Tongue (tissue), 2 donors: Measurements from ENCODE around the gene SLC12A7. TPM values are rescaled to one million over a fixed set of nuclear protein-coding genes. Genes with fewer than 3 reads are reported as not detected.

Source experiments
- DNase-seq: peaks from one replicate; pipeline ENCODE4 v3.0.0-alpha.2; 2015
- total RNA-seq: library from RNA; depleted of rRNA; stranded (reverse); fragments of >200 nt; gene quantifications from one replicate; pipeline ENCODE4 v1.2.3, GENCODE V29; 2014

SLC12A7 gene
- total RNA-seq, 1 donor from 2014 or later, result 25.2 TPM

DNA sequence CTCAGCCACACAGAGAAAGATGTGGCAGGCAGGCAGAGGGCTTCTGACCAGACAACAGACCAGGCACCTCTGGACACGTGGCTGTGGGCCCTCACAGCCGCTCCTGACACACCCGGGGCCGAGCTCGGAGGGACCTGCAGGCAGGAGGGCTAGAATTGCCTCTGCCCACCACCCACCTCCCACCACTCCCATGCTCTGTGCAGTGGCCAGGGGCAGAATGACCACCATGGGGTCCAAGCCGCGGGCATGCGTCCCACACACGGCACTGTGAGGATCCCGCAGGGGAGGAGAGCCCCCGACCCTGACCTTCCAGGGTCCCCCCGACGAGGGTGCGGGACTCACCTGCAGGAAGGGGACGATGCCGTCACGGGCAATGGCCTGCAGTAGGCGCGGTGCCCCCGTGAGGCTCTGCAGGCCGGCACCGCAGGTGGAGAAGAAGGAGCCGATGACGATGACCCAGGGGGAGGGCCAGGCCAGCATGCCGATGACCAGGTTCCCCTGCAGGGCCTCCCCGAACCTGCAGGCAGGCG lies 34.3 kb downstream of the SLC12A7 start:
- DNase-seq, result no peak

DNA sequence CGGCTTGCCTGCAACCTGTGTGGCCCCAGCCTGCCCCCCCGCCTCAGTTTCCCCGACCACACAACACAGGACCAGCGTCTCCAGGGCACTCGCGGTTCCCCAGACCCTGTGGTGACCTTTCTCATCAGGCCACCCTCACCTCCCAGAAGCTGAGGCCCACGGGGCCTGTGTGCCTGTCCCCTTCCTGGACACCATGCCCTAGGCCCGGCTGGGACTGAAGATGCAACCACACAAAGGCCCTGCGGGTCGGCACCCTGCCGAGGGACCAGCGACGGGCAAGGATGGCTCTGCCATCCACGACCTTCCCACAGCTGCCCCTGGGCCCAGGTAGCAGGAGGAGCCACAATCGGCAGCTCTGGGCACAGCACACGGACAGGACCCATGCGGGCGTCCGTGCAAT lies 34.8 kb downstream of the SLC12A7 start:
- DNase-seq, result no peak

DNA sequence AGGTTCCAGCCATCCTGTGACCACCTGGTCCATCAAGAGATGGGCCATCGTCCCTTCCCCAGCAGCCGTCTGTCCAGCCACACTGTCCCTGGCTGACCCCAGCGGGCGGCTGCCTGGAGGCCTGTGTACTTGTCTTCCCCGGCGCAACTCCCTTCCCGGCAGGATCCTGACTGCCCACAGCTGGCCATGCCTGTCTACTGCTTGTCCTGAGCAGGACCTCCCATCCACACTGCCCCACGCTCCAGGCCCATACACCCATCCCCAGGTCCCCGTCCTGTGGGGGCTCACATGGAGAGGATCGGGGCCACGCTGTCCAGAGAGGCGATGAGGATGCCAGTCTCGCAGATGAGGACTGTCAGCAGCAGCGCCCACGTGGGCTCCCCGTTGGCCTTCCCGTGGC lies 35.5 kb downstream of the SLC12A7 start:
- no peak for DNase-seq

DNA sequence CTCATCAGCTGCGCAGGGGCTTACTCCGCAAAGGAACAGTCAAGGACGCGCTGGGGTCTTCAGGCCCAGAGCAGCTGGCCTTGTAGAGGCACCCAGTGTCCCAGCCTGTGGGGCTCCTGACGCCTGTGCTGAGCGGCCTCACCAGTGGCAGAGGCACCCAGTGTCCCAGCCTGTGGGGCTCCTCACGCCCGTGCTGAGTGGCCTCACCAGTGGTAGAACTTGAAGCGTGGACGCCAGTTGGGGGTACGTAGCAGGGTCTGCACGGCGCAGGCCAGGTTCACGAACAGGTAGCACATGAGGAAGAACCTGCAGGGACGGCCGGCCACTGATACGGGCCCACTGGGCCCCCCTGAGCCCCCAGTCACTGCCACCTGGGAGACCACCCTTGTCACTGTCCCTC lies 35.9 kb downstream of the SLC12A7 start:
- no peak for DNase-seq

DNA sequence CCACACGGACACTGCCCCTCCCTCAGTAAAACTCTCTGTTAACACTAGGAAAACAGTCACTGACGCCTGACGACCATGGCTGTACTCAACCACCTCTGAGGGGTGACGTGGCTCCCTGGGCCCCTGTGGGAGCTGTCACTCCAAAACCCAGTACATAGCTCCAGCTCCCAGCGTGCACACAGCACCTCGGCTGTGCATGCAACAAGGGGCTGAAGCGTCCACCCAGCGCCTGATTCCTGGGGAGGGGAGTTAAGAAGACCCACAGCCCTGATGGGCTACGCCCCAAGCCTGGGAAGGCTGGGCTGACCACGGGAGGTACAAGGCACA lies 36.3 kb downstream of the SLC12A7 start:
- no peak for DNase-seq

DNA sequence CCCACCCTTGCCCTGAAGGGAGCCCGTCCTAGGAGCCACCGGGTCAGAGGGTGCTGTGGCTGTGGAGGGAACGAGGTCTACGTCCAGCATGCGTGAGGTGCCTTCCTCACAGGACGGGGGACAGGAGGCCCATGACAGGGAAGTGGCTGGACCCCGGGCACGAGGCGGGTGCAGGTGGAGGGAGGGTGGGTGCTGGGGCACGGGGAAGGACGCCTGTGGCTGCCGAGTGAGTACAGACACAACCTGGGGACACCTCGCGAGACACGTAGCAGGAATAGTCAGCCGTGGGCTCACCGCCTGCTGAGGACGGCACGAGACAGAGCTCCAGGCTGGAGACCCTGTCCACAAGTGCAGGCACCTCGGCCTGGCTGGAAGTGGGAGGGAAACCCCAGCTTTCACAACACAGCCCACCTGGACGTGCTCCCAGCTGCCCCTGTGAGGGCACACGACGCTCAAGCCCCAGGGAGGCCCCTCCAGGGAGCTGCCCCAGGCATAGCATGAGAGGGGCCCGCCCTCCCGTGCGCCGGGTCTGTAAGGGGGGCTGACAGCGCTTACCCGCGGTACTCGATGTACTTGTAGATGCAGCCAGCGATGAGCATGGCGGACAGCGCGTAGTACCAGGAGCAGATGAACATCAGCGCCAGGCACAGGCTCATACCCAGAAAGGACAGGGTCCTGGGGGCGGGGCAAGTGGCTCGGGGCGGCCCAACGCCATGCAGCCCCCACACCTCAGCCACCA lies 36.9 kb downstream of the SLC12A7 start:
- no peak for DNase-seq

DNA sequence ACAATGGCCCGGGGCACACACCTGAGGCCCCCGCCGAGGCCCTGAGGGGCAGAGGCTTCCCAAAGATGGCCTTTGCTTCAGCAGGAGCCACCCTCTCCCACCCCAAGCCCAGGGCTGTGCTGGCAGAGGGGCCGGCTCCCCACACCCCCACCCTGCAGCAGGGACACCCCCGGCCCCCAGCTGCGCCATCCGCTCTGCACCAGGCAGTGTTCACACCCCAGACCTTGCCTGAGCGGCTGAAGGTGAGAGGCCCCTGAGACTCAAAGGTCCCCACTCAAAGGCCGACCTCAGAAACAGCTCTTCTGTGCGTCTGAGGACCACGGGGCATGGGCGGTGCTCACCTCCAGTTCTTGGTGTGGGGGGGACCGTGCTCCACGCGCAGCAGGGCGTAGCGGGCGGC lies 37.6 kb downstream of the SLC12A7 start:
- DNase-seq, result no peak

DNA sequence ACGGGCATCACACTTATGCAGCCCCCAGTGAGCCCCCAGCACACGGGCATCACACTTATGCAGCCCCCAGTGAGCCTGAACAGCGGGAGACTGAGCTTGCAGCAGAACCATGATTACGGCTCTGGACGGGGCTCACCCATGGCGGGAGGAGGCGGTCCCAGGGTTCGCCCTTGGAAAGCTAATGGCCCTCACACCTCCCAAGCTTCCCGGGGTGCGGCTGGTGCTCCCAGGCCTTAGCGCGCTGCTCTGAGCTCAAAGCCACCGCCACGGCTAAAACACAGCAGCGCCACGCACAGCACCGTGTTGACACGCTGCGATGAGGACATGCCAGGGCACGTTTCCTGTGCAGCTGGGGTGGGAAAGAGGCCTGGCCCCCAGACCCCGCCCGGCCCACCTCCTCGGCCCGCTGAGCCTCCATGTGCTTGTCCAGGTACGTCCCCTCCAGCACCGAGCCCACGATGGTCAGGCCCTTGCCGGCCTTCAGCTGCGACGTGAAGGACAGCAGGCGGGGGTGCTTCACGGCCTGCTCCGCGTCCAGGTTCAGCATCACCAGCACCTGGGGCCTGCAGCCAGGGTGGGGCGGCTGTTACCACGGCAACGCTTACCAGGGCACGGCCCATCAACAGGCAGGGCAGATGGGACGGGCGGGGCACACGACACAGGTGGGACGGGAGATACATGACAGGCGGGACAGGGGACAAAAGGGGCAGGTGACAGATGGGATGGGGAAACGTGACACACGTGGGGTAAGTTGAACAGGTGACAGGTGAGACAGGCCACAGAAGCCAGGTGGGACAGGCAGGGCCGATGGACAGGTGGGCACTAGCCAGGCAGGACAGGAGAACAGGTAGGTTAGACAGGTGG lies 38.4 kb downstream of the SLC12A7 start:
- no peak for DNase-seq

DNA sequence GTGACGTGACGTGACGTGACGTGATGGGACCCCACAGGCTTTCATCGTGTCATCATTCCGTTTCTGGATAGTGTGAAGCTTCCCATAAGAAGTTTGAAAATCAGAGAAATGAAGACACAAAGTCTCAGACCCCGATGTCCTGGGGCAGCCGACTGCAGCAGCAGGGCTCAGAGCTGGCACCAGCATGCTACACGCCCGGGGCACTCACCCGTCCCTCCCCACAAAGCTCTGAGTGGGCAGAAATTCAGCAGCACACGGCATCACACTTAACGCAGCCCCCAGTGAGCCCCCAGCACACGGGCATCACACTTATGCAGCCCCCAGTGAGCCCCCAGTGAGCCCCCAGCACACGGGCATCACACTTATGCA lies 42.2 kb downstream of the SLC12A7 start:
- no peak for DNase-seq

DNA sequence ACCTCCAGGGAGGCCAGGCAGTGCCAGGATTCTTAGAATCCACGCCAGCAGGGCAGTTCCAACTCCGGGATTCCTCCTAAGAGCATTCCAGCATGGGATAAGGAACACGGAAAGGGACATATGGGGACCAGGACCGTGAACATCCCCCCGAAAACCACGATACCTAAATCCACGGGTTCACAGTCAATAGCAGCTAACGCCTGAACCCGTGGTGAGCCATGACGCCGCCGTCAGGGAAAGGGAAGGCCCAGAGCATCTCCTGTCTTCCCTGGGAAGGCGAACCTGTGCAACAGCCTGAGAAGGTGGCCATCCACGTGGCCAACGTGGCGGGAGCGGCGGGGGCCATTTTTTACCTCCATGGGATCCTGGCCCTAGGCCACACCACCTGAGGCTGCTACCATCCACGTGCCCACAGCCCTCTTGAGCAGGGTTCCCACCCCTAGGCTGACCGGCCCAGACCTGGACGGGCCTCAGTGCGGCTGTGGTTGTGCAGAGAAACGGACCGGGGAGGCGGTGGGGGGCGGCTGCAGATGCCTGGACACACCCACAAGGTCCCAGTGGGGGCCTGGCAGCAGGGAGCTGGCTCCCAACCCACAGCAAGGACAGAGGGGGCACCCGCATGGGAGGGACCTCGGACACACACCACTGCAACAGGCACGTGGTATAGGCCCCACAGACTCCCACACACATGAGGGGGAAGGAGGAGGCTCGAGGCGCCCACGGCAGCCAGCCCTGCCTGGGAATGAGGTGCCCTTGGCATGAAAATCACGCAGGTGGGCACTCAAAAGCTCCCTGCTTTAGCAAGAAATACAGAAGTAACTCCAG lies 42.8 kb downstream of the SLC12A7 start:
- no peak for DNase-seq

DNA sequence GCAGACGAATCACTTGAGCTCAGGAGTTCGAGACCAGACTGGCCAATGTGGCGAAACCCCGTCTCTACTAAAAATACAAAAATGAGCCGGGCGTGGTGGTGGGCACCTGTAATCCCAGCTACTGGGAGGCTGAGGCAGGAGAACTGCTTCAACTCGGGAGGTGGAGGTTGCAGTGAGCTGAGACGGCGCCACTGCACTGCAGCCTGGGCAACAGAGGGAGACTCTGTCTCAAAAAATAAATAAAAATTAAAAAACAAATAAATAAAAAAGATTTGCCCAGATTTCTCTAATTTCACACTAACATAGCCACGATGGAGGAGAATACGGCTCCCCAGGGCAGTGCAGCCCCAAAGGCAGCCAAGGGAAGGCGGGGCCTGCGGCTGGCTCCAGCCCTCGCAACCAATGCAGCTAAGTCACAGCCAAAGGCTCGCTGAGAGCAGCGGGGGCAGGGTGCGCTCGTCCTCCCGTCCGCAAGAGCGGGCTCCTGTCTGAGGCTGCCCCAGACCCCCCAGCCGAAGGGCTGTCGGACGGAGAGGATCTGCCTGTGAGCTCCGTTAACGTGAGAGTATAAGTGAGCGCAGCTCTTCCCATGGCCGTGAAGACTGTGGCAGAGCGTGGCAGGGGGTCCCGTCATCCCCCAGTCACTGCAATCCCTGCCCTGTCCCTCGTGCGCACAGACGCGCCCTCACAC lies 43.5 kb downstream of the SLC12A7 start:
- no peak for DNase-seq

DNA sequence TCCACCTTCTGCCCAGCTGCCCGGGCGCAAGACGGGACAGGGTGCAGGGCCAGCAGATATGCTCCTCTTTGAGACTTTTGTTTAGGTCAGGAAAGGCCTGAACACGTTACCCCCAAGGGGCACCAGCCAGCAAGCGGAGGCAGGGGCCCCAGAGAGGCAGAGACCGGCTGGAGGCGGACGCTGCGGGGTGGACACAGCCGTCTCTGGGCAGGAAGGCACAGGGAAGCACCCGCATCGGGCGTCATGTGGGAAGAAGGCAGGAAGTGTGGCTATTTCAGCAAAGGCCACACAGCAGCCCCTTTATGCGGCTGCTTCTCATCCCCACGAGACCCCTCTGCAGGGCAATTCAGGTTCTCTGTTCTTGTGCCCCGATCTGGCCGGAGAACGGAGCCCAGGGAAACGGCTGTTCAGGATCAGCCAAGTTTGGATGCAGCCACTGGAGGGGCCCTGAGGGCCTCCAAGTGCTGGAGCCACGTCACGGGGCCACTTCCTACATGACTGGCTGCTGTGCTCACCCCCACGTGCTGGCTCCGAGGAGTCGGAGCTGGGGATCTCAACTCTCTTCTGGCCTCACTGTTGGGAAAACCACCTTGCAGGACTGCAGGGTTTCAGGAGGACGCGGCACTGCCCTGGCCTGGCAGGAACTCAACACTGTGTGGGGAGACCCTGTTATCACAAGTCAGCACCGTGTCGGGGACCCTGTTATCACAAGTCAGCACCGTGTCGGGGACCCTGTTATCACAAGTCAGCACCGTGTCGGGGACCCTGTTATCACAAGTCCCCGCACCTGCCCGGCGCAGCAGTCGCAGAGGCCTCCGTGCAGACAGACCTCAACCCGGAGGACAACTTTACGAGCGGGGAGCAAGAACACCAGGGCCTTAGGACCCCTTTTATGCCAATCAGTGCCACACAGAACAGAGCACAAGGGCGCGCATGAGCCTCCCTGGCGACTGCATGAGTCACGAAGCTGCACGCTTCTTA lies 44.4 kb downstream of the SLC12A7 start:
- DNase-seq, result no peak

DNA sequence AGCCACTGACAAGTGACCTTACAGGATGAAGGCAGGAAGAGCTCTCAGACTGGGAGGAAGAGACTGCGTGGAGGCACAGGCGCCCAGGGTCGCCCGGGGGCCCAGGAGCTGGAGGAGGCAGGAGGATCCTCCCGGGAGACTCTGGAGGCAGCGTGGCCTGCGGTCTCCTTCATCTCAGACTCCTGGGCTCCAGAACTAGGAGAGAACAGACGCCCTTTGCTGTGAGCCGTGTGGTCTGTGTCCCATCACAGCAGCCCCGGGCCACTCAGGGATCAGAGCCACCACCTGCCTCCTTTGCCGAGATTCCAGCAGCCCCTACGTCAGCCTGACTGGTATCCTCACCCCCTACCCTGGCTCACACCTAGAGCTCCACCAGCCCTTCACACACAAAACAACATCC lies 45.2 kb downstream of the SLC12A7 start:
- no peak for DNase-seq

DNA sequence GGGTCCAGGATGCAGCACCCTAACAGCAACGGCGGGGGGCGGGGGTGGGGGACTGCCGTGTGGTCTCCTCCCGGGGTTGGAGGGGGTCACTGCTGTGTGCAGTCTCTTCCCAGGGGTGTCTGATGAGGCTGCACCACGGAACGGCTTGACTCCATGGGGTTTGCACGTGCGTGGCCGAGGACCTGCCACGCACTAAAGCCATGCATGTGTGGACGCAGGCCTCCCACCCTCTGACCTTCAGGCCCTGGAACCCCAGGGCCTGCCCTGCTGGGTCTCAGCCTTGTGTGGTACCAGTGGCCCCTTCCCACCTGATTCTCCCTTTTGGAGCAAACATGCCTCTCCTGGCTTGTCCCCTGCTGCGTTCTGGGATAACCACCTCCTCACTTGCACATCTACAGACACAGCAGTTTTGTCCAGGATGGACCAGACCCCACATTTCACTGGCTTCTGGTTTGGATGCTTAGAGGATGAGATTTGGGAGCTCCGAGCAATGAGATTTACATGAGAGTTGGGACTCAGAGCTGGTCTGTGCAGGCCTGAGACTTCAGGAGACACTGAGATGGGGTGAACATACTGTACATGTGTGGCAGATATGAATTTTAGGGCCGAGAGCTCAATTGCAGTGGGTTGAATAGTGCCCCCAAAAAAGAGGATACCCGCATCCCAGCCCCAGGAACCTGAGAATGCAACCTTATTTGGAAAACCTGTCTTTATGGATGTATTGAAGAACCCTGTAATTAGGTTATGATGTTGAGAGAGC lies 45.8 kb downstream of the SLC12A7 start:
- DNase-seq, result no peak

DNA sequence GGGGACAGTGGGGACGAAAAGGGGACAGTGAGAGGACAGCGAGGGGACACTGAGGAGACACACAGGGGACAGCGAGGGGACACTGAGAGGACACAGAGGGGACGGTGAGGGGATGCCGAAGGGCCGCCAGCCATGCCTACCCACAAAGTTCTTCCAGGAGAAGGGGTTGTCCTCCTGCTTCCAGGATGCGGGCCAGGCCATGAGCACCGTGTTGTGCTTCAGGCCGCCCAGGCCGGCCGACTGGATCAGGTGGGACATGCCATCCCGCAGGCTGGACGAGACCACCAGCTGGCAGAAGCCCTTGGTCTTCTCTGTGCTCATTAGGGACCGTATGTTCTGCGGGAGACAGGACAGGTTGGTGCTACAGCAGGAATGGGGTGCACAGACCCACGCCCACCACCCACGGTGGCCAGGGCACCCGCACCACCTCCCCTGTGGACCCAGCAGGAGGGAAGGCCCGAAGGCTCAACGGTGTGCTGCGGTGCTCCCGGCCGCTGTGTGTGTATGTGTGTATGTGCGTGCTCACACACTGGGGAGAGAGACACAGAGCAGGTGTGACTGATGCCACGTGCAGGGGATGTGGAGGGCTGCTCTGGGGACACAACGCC lies 46.6 kb downstream of the SLC12A7 start:
- DNase-seq, result no peak

DNA sequence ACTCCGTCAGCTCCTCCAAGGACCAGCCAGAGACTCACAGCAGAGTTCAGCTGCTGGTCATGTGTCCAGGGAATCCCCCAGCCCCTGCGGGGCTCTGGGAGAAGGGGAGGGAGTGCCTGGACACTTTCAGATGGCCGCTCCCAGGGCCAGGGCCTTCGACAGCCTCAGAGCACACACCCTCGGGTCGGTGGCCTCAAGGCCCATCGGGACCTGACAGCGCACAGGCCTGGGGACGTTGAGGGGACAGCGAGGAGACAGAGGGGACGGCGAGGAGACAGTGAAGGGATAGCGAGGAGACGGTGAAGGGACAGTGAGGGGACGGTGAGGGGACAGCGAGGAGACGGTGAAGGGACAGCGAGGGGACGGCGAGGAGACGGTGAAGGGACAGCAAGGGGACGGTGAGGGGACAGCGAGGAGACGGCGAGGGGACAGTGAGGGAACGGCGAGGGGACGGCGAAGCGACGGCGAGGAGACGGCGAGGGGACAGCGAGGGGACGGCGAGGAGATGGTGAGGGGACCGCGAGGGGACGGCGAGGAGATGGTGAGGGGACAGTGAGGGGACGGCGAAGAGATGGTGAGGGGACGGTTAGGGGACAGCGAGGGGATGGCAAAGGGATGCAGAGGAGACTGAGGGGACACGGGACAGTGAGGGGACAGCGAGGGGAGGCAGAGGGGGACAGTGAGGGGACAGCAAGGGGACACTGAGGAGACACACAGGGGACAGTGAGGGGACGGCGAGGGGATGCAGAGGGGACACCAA lies 47.3 kb downstream of the SLC12A7 start:
- no peak for DNase-seq

DNA sequence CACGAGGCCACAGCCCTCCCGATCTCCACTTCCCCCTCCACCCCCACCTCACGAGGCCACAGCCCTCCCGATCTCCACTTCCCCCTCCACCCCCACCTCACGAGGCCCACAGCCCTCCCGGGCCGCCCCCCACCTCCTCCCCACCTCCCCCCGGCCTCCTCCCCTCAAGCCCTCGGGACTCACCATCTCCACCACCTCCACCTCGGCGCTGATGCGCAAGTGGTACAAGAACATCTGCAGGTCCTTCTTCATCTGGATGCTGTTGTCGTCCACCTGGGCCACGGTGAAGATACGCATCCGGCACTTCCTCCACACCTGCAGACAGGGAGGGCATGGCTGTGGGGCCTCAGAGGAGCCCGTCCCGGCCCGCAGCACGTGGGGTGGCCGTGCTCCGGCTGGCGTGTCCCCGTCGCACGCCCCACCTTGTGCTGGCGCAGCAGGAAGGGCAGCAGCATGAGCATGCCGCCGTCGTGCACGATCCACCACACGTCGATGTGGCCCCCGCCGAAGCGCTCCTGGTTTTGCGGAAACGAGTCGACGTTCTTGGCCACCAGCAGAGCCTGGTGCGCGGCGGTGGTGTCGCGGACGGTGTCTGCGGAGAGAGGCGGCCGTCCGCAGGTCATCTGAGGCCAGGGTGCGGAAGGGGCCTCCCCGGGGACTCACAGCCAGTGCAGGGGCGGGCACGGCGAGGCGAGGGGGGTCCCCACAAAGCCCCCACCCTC lies 48.0 kb downstream of the SLC12A7 start:
- no peak for DNase-seq
